Transverse colon (tissue), 4 donors: ENCODE results near the gene RGR. TPM values are rescaled to one million over a fixed set of nuclear protein-coding genes. Genes with fewer than 3 reads are reported as not detected.

Experiments
- DNase-seq: peaks from one replicate; pipeline ENCODE4 v3.0.0-alpha.2; 2019
- H3K27ac ChIP-seq, 4 donors: fragments of 200-600 bp; sonication (generic); 2 replicates each; pipeline ENCODE4 v1.5.1; 2016 to 2018; ENCODE audit warnings: inconsistent platforms in 4 of 4
- H3K27me3 ChIP-seq: fragments of 200-600 bp; sonication (generic); 2 replicates; pipeline ENCODE4 v1.5.1; 2017; ENCODE audit warnings: inconsistent platforms
- H3K36me3 ChIP-seq, 4 donors: fragments of 200-600 bp; sonication (generic); 2 replicates each; pipeline ENCODE4 v1.5.1; 2017 to 2019; ENCODE audit warnings: inconsistent platforms in 4 of 4
- H3K4me1 ChIP-seq, 4 donors: fragments of 200-600 bp; sonication (generic); 2 replicates each; pipeline ENCODE4 v1.5.1; 2017 to 2020; ENCODE audit warnings: inconsistent platforms in 4 of 4
- H3K4me3 ChIP-seq, 4 donors: fragments of 200-600 bp; sonication (generic); 1 replicate in 1 of 4; 2 replicates in 3 of 4; pipeline versions ENCODE4 v1.5.1 to v1.6.1; 2017 to 2019; ENCODE audit warnings: inconsistent platforms in 4 of 4
- H3K9me3 ChIP-seq, 2 donors: fragments of 200-600 bp; sonication (generic); 2 replicates each; pipeline ENCODE4 v1.5.1; 2017 to 2019; ENCODE audit warnings: inconsistent platforms in 2 of 2
- CTCF ChIP-seq, 5 experiments: fragments of 200-600 bp in 3 of 5; fragments of 450-650 bp in 2 of 5; sonication (generic) in 3 of 5; IDR thresholded peaks; 1 replicate in 2 of 5; 2 replicates in 3 of 5; pipeline ENCODE4 v1.5.1; 2016 to 2017; ENCODE audit warnings: antibody characterized with exemption in 5 of 5, inconsistent platforms in 3 of 5, mild to moderate bottlenecking in 2 of 5, moderate library complexity in 1 of 5
- EP300 ChIP-seq: sonication (generic); formaldehyde crosslinking; IDR thresholded peaks from one replicate; pipeline ENCODE4 v1.6.1; 2017; ENCODE audit warnings: antibody characterized with exemption, low read depth
- POLR2A ChIP-seq: fragments of 450-650 bp; IDR thresholded peaks from one replicate; pipeline ENCODE4 v1.6.1; 2016; ENCODE audit warnings: antibody characterized with exemption, mild to moderate bottlenecking, moderate library complexity
- POLR2AphosphoS5 ChIP-seq, 3 donors: sonication (generic); formaldehyde crosslinking; IDR thresholded peaks; one replicate each; pipeline ENCODE4 v1.6.1; 2016; ENCODE audit warnings: antibody characterized with exemption in 3 of 3
- WGBS, 2 donors: methylation state at CpG; one replicate each; pipeline ENCODE4 v1.1.5; 2018; ENCODE audit warnings: low coverage in 1 of 2; 5-methylcytosine and 5-hydroxymethylcytosine counted together
- in situ Hi-C, 4 donors: fragments of 200-750 bp; cut with MboI; loops; one replicate each; pipeline versions ENCODE4 v1.15.0 to v1.15.1; 2017; ENCODE audit warnings: low sequenced_read_pairs in 3 of 4, low pct_ligation_motif_present in 1 of 4, low pct_unique_long_range_greater_than_20kb in 1 of 4
- intact Hi-C: fragments of 100-400 bp; cut with DNase I; formaldehyde crosslinking; loops from one replicate; pipeline ENCODE4 v1.15.1; 2023; ENCODE audit warnings: low total_unique reads
- total RNA-seq, 4 donors: library from RNA; depleted of rRNA; stranded (reverse); fragments of >200 nt; gene quantifications; one replicate each; pipeline ENCODE4 v1.1.0, GENCODE V29; 2016

RGR gene
- total RNA-seq, 4 donors from 2014 or later = 1.1 to 6.0 (median 1.2) TPM; not detected in 1

- Histone ChIP-seq H3K9me3 (no peaks in the 10 kb centered on the region), H3K27me3 (peaks cover 25% of the 10 kb centered on the region), H3K36me3 (no peaks in the 10 kb centered on the region), H3K4me3 (no peak overlapping the region), H3K27ac (peak overlapping the region; percentile 84 to 88 (median 86)), H3K4me1 (peaks cover 13 to 75% (median 59%) of the 10 kb centered on the region in 4 donors)
- peak; percentile 83 for DNase-seq
- peak in 2 of 3 donors; percentile 23 to 57 for TF ChIP-seq POLR2AphosphoS5 (IDR thresholded peaks at IDR 0.05)
- TF ChIP-seq CTCF (IDR thresholded peaks at IDR 0.05) = no peak
- TF ChIP-seq POLR2A = peak; percentile 40
- WGBS, 2 donors = 20 to 58% methylated on average over 1 to 7 of the region's 7 CpGs
- in situ Hi-C loops = no loop called here
- intact Hi-C loops = no loop called here
These were observed 46.5 kb upstream of the RGR start for GRCh38 chr10:84198206-84198915.

GRCh38 chr10:84200537-84201243, 44.2 kb upstream of the RGR start:
- peak; percentile 75 for DNase-seq
- TF ChIP-seq CTCF (IDR thresholded peaks at IDR 0.05) = no peak
- TF ChIP-seq POLR2AphosphoS5 (IDR thresholded peaks at IDR 0.05) = peak; percentile 42 to 44 (median 44)
- TF ChIP-seq EP300 = no peak
- TF ChIP-seq POLR2A = peak; percentile 56
- in situ Hi-C loops = loop anchor here in 2 of 4 donors (10.0 kb wide), 1 partner anchor 56 kb away; no protein-coding TSS in a partner anchor
- no peaks in the 10 kb centered on the region for H3K36me3 ChIP-seq
- peak overlapping the region; percentile 84 to 88 (median 86) for H3K27ac ChIP-seq
- no peaks in the 10 kb centered on the region for H3K9me3 ChIP-seq
- H3K27me3 ChIP-seq = peaks cover 2% of the 10 kb centered on the region
- intact Hi-C loops = no loop called here
- no peak overlapping the region for H3K4me3 ChIP-seq
- peaks cover 13 to 57% (median 41%) of the 10 kb centered on the region in 4 donors for H3K4me1 ChIP-seq
- WGBS, 2 donors = 7 to 45% methylated on average over 3 to 11 of the region's 11 CpGs

GRCh38 chr10:84201244-84201606, 43.6 kb upstream of the RGR start:
- Histone ChIP-seq H3K9me3 (no peaks in the 10 kb centered on the region), H3K4me3 (no peak overlapping the region), H3K36me3 (no peaks in the 10 kb centered on the region), H3K27ac (peak overlapping the region; percentile 84 to 88 (median 86)), H3K27me3 (no peaks in the 10 kb centered on the region), H3K4me1 (peaks cover 9 to 53% (median 37%) of the 10 kb centered on the region in 4 donors)
- TF ChIP-seq CTCF (IDR thresholded peaks at IDR 0.05) = peak in 3 of 5 experiments; percentile 10 to 39 (median 15)
- peak; percentile 40 for TF ChIP-seq POLR2A
- TF ChIP-seq EP300 = no peak
- intact Hi-C loops (no loop called here), in situ Hi-C loops (loop anchor here in 2 of 4 donors (10.0 kb wide), 1 partner anchor 56 kb away; no protein-coding TSS in a partner anchor)
- no peak for DNase-seq
- 40% methylated on average over 6 of the region's 6 CpGs; no CpG with 5 or more reads in 1 of the 2 donors for WGBS, 2 donors

- in situ Hi-C loops (loop anchor here in 2 of 4 donors (10.0 kb wide), 1 partner anchor 57 kb away; no protein-coding TSS in a partner anchor), intact Hi-C loops (no loop called here)
- no peaks in the 10 kb centered on the region for H3K9me3 ChIP-seq
- TF ChIP-seq CTCF (IDR thresholded peaks at IDR 0.05) (no peak), POLR2AphosphoS5 (IDR thresholded peaks at IDR 0.05) (no peak), EP300 (no peak)
- no peak overlapping the region for H3K4me3 ChIP-seq
- peaks cover 4 to 49% (median 33%) of the 10 kb centered on the region in 4 donors for H3K4me1 ChIP-seq
- H3K27ac ChIP-seq = peak overlapping the region; percentile 84 to 88 (median 86)
- H3K36me3 ChIP-seq = no peaks in the 10 kb centered on the region
- peak; percentile 9 for DNase-seq
- 87% methylated on average over 11 of the region's 11 CpGs; no CpG with 5 or more reads in 1 of the 2 donors for WGBS, 2 donors
- no peaks in the 10 kb centered on the region for H3K27me3 ChIP-seq
These were observed 43.2 kb upstream of the RGR start for GRCh38 chr10:84201682-84202081.
